Gastrocnemius medialis (tissue), 4 donors: ENCODE data around the gene SMARCA2. TPM values are rescaled to one million over a fixed set of nuclear protein-coding genes. Genes with fewer than 3 reads are reported as not detected.

ENCODE experiments used
- ATAC-seq, 2 donors: fragments of 150-250 bp; one replicate each; pipeline ENCODE4 v1.9.1; 2016
- DNase-seq, 2 donors: peaks; one replicate each; pipeline ENCODE4 v3.0.0-alpha.2; 2019
- H3K27ac ChIP-seq, 4 donors: fragments of 200-600 bp; sonication (generic); 1 replicate in 1 of 4; 2 replicates in 3 of 4; pipeline ENCODE4 v1.5.1; 2016 to 2018; ENCODE audit warnings: mild to moderate bottlenecking in 2 of 4, moderate library complexity in 1 of 4
- H3K27me3 ChIP-seq, 3 donors: fragments of 200-600 bp; sonication (generic) in 2 of 3; 1 replicate in 1 of 3; 2 replicates in 2 of 3; pipeline versions ENCODE4 v1.5.1 to v1.6.0; 2016 to 2019; ENCODE audit warnings: mild to moderate bottlenecking in 1 of 3, moderate library complexity in 1 of 3
- H3K36me3 ChIP-seq, 2 donors: fragments of 200-600 bp; sonication (generic) in 1 of 2; one replicate each; pipeline ENCODE4 v1.5.1; 2017 to 2018
- H3K4me1 ChIP-seq, 2 donors: fragments of 200-600 bp; sonication (generic) in 1 of 2; one replicate each; pipeline ENCODE4 v1.5.1; 2016 to 2017; ENCODE audit warnings: mild to moderate bottlenecking in 2 of 2
- H3K4me3 ChIP-seq, 4 donors: fragments of 200-600 bp; sonication (generic) in 3 of 4; 1 replicate in 1 of 4; 2 replicates in 3 of 4; pipeline ENCODE4 v1.5.1; 2016 to 2019; ENCODE audit warnings: mild to moderate bottlenecking in 2 of 4
- H3K9me3 ChIP-seq, 3 donors: fragments of 200-600 bp; sonication (generic) in 2 of 3; 1 replicate in 1 of 3; 2 replicates in 2 of 3; pipeline ENCODE4 v1.5.1; 2016 to 2019
- POLR2A ChIP-seq, 2 donors: fragments of 450-650 bp; IDR thresholded peaks; one replicate each; pipeline ENCODE4 v1.6.1; 2017; ENCODE audit warnings: antibody characterized with exemption in 2 of 2, mild to moderate bottlenecking in 2 of 2, moderate library complexity in 2 of 2
- in situ Hi-C, 4 donors: fragments of 200-750 bp; cut with MboI; loops; one replicate each; pipeline versions ENCODE4 v1.15.0 to v1.8.0; 2017; ENCODE audit warnings: low sequenced_read_pairs in 4 of 4
- intact Hi-C: fragments of 100-400 bp; cut with DNase I; formaldehyde crosslinking; loops from one replicate; pipeline ENCODE4 v1.15.1; 2023; ENCODE audit warnings: low total_unique reads
- total RNA-seq, 4 donors: library from RNA; depleted of rRNA; stranded (reverse); fragments of >200 nt; gene quantifications; one replicate each; pipeline versions ENCODE4 v1.1.0 to v1.2.3, GENCODE V29; 2016
- TF ChIP-seq, protein P1 (sequence below), 5 experiments: fragments of 450-650 bp in 3 of 5; fragments of 200-600 bp in 2 of 5; sonication (generic) in 2 of 5; IDR thresholded peaks in 4 of 5; conservative IDR thresholded peaks in 1 of 5; 1 replicate in 4 of 5; 2 replicates in 1 of 5; pipeline ENCODE4 v1.5.1; 2016 to 2019; ENCODE audit warnings: antibody characterized with exemption in 5 of 5, mild to moderate bottlenecking in 3 of 5, moderate library complexity in 3 of 5

SMARCA2 gene
- total RNA-seq, 4 donors from 2014 or later: 54.6 to 69.7 (median 63.0) TPM

GRCh38 chr9:1982074-1982473 is 33.1 kb upstream of the SMARCA2 start:
- DNase-seq: no peak
- intact Hi-C loops (no loop called here), in situ Hi-C loops (no loop called here)
- ATAC-seq: no peak
- no peak for TF ChIP-seq POLR2A (IDR thresholded peaks at IDR 0.05)
- TF ChIP-seq, protein P1, sequence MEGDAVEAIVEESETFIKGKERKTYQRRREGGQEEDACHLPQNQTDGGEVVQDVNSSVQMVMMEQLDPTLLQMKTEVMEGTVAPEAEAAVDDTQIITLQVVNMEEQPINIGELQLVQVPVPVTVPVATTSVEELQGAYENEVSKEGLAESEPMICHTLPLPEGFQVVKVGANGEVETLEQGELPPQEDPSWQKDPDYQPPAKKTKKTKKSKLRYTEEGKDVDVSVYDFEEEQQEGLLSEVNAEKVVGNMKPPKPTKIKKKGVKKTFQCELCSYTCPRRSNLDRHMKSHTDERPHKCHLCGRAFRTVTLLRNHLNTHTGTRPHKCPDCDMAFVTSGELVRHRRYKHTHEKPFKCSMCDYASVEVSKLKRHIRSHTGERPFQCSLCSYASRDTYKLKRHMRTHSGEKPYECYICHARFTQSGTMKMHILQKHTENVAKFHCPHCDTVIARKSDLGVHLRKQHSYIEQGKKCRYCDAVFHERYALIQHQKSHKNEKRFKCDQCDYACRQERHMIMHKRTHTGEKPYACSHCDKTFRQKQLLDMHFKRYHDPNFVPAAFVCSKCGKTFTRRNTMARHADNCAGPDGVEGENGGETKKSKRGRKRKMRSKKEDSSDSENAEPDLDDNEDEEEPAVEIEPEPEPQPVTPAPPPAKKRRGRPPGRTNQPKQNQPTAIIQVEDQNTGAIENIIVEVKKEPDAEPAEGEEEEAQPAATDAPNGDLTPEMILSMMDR (IDR thresholded peaks at IDR 0.05 in 4 of 5, conservative IDR thresholded peaks at IDR 0.05 in 1 of 5): no peak
- H3K27ac ChIP-seq: no peak overlapping the region
- H3K36me3 ChIP-seq: no peaks in the 10 kb centered on the region
- H3K4me3 ChIP-seq: no peak overlapping the region
- peaks cover 0 to 11% of the 10 kb centered on the region in 2 donors for H3K4me1 ChIP-seq
- no peaks in the 10 kb centered on the region for H3K9me3 ChIP-seq
- no peaks in the 10 kb centered on the region for H3K27me3 ChIP-seq

- no peaks in the 10 kb centered on the region for H3K36me3 ChIP-seq
- DNase-seq: no peak
- H3K27me3 ChIP-seq: no peaks in the 10 kb centered on the region
- H3K9me3 ChIP-seq: no peaks in the 10 kb centered on the region
- no peak for TF ChIP-seq POLR2A (IDR thresholded peaks at IDR 0.05)
- TF ChIP-seq, protein P1 (IDR thresholded peaks at IDR 0.05 in 4 of 5, conservative IDR thresholded peaks at IDR 0.05 in 1 of 5): no peak
- in situ Hi-C loops: no loop called here
- no peak overlapping the region for H3K4me3 ChIP-seq
- intact Hi-C loops: no loop called here
- H3K27ac ChIP-seq: no peak overlapping the region
- H3K4me1 ChIP-seq: no peaks in the 10 kb centered on the region
- ATAC-seq: no peak
These were observed 28.8 kb upstream of the SMARCA2 start for GRCh38 chr9:1986341-1986740.

- in situ Hi-C loops (no loop called here), intact Hi-C loops (no loop called here)
- no peak for DNase-seq
- Histone ChIP-seq H3K27ac (no peak overlapping the region), H3K4me1 (no peaks in the 10 kb centered on the region), H3K4me3 (no peak overlapping the region), H3K27me3 (no peaks in the 10 kb centered on the region), H3K36me3 (no peaks in the 10 kb centered on the region), H3K9me3 (no peaks in the 10 kb centered on the region)
- no peak for TF ChIP-seq POLR2A (IDR thresholded peaks at IDR 0.05)
- TF ChIP-seq, protein P1 (IDR thresholded peaks at IDR 0.05 in 4 of 5, conservative IDR thresholded peaks at IDR 0.05 in 1 of 5): no peak
- no peak for ATAC-seq
These were observed 25.6 kb upstream of the SMARCA2 start for GRCh38 chr9:1989500-1989899.

- intact Hi-C loops: no loop called here
- ATAC-seq: no peak
These were observed 21.0 kb upstream of the SMARCA2 start for GRCh38 chr9:1994180-1994579.

More at GRCh38 chr9:1994180-1994579, 21.0 kb upstream of the SMARCA2 start:
- Histone ChIP-seq H3K36me3 (no peaks in the 10 kb centered on the region), H3K9me3 (no peaks in the 10 kb centered on the region), H3K27me3 (no peaks in the 10 kb centered on the region), H3K4me3 (no peak overlapping the region), H3K4me1 (no peaks in the 10 kb centered on the region), H3K27ac (no peak overlapping the region)
- TF ChIP-seq, protein P1 (IDR thresholded peaks at IDR 0.05 in 4 of 5, conservative IDR thresholded peaks at IDR 0.05 in 1 of 5): no peak
- TF ChIP-seq POLR2A (IDR thresholded peaks at IDR 0.05): no peak
- no peak for DNase-seq
- in situ Hi-C loops: no loop called here
